GM23338 (cell line): ENCODE data around the gene CHKB. TPM values are rescaled to one million over a fixed set of nuclear protein-coding genes. Genes with fewer than 3 reads are reported as not detected.

Experiments used
- ATAC-seq: fragments of 200-7000 bp; cut with Tn5 transposase; 3 replicates; pipeline ENCODE4 v1.9.1; 2020
- DNase-seq: peaks from one replicate; pipeline ENCODE4 v3.0.0-alpha.2; 2015; ENCODE audit warnings: low spot score
- H2AFZ ChIP-seq: fragments of 200-600 bp; sonication (generic); 2 replicates; pipeline ENCODE4 v1.8.0; 2016; ENCODE audit warnings: antibody characterized with exemption, mild to moderate bottlenecking, moderate library complexity
- H3F3A ChIP-seq: fragments of 200-600 bp; sonication (generic); replicated peaks from 2 replicates; pipeline ENCODE4 v1.8.0; 2017; ENCODE audit warnings: antibody characterized with exemption, mixed run types, low read depth
- H3K27ac ChIP-seq: fragments of 200-600 bp; sonication (generic); 2 replicates; pipeline ENCODE4 v1.6.1; 2016; ENCODE audit warnings: low read depth
- H3K27me3 ChIP-seq: fragments of 200-600 bp; sonication (generic); 2 replicates; pipeline ENCODE4 v1.8.0; 2016; ENCODE audit warnings: mild to moderate bottlenecking, mixed run types, moderate library complexity; ENCODE audit not compliant: insufficient read depth
- H3K36me3 ChIP-seq: fragments of 200-600 bp; sonication (generic); 2 replicates; pipeline ENCODE4 v1.8.0; 2016; ENCODE audit warnings: mild to moderate bottlenecking; ENCODE audit not compliant: insufficient read depth
- H3K4me1 ChIP-seq: fragments of 200-600 bp; sonication (generic); 2 replicates; pipeline ENCODE4 v1.8.0; 2016; ENCODE audit warnings: mild to moderate bottlenecking, moderate library complexity; ENCODE audit not compliant: insufficient read depth
- H3K4me2 ChIP-seq: fragments of 200-600 bp; sonication (generic); 2 replicates; pipeline ENCODE4 v1.7.1; 2017; ENCODE audit warnings: mixed run types
- H3K4me3 ChIP-seq: fragments of 200-600 bp; sonication (generic); 2 replicates; pipeline ENCODE4 v1.6.1; 2016; ENCODE audit warnings: mixed run types
- H3K79me2 ChIP-seq: fragments of 200-600 bp; sonication (generic); replicated peaks from 2 replicates; pipeline ENCODE4 v1.8.0; 2017; ENCODE audit warnings: mild to moderate bottlenecking; ENCODE audit not compliant: insufficient read depth
- H3K9me2 ChIP-seq: fragments of 200-600 bp; sonication (generic); 2 replicates; pipeline ENCODE4 v1.8.0; 2017; ENCODE audit not compliant: insufficient read depth
- H4K20me1 ChIP-seq: fragments of 200-600 bp; sonication (generic); replicated peaks from 2 replicates; pipeline ENCODE4 v1.8.0; 2017; ENCODE audit warnings: mild to moderate bottlenecking; ENCODE audit not compliant: insufficient read depth
- H3K27ac Mint-ChIP-seq: 2 replicates; pipeline ENCODE4 v1.8.0; 2020; ENCODE audit warnings: inconsistent platforms, mild to moderate bottlenecking, moderate library complexity, mixed read lengths
- H3K27me3 Mint-ChIP-seq: 3 replicates; pipeline ENCODE4 v1.8.0; 2022; ENCODE audit warnings: low read depth, mild to moderate bottlenecking, moderate library complexity, mixed read lengths, inconsistent platforms; ENCODE audit not compliant: insufficient read depth, poor library complexity
- H3K36me3 Mint-ChIP-seq: 3 replicates; pipeline ENCODE4 v1.8.0; 2021; ENCODE audit warnings: low read depth, mild to moderate bottlenecking, inconsistent platforms, moderate library complexity, mixed read lengths
- H3K4me1 Mint-ChIP-seq: 3 replicates; pipeline ENCODE4 v1.8.0; 2020; ENCODE audit warnings: mild to moderate bottlenecking, inconsistent platforms, mixed read lengths
- H3K4me3 Mint-ChIP-seq: 3 replicates; pipeline ENCODE4 v1.8.0; 2021; ENCODE audit warnings: moderate library complexity, mild to moderate bottlenecking, inconsistent platforms, mixed read lengths
- H3K9me3 Mint-ChIP-seq: 3 replicates; pipeline ENCODE4 v1.8.0; 2020; ENCODE audit warnings: moderate library complexity, mild to moderate bottlenecking, inconsistent platforms, mixed read lengths
- CREB1 ChIP-seq: fragments of 250-450 bp; sonication (Bioruptor Pico); IDR thresholded peaks from 2 replicates; pipeline ENCODE4 v1.5.0; 2020; ENCODE audit warnings: low read depth, mild to moderate bottlenecking, moderate library complexity
- EZH2 ChIP-seq: fragments of 200-600 bp; sonication (generic); IDR thresholded peaks from one replicate; pipeline ENCODE4 v1.8.0; 2017; ENCODE audit warnings: antibody characterized with exemption, mild to moderate bottlenecking, low read depth; ENCODE audit not compliant: unreplicated experiment
- EZH2phosphoT487 ChIP-seq: fragments of 200-600 bp; sonication (generic); IDR thresholded peaks from one replicate; pipeline ENCODE4 v1.8.1; 2018; ENCODE audit warnings: antibody characterized with exemption; ENCODE audit not compliant: unreplicated experiment
- JUNB ChIP-seq: IDR thresholded peaks from one replicate; pipeline ENCODE4 v1.6.1; 2016; ENCODE audit warnings: antibody characterized with exemption; ENCODE audit not compliant: unreplicated experiment
- ZNF114 ChIP-seq: fragments of 250-450 bp; sonication (Bioruptor Pico); IDR thresholded peaks from 2 replicates; pipeline ENCODE4 v1.5.0; 2020; ENCODE audit warnings: mild to moderate bottlenecking, moderate library complexity
- polyA plus RNA-seq: library from polyadenylated mRNA; unstranded; fragments of >200 nt; fragmentation: Nextera tagmentation; extraction: Ambion mirVana; gene quantifications from 2 replicates; pipeline ENCODE4 v1.2.1, GENCODE V29; 2016
- total RNA-seq: library from RNA; depleted of rRNA; stranded (reverse); fragments of >200 nt; shearing (Covaris generic); gene quantifications from 2 replicates; pipeline ENCODE4 v1.2.3, GENCODE V29; 2014
- TF ChIP-seq, protein P1 (sequence below): IDR thresholded peaks from 2 replicates; pipeline ENCODE4 v1.6.1; 2016; ENCODE audit warnings: antibody characterized with exemption
- TF ChIP-seq, protein P2 (sequence below), 2 experiments: fragments of 200-600 bp in 1 of 2; sonication (generic) in 1 of 2; conservative IDR thresholded peaks; 2 replicates each; pipeline versions ENCODE4 v1.5.1 to v1.6.1; 2016 to 2017; ENCODE audit warnings: antibody characterized with exemption in 2 of 2, low read depth in 2 of 2, mild to moderate bottlenecking in 2 of 2, moderate library complexity in 1 of 2
- TF ChIP-seq, protein P3 (sequence below): IDR thresholded peaks from one replicate; pipeline ENCODE4 v1.6.1; 2018; ENCODE audit warnings: antibody characterized with exemption; ENCODE audit not compliant: unreplicated experiment

The CHKB gene
- total and polyA plus RNA-seq, 2 experiments from 2014 or later: 51.2 to 61.6 TPM

DNA sequence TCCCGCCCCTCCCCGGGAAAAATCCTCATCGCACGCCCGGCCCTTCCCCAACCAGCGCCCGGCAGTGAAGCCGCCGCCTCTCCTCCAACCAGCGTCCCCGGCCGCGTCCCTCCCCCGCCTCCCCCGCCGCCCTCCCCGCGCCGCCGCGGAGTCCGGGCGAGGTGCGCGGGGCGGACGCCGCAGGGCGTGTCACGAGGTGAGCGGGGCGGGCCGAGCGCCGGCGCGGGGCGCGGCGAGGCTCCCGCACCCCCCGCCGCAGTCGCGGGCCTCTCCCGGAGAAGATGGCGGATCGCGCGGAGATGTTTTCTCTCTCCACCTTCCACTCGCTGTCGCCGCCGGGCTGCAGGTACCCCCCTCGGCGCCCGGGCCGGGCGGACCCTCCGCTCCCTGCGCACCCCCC lies 17.9 kb upstream of the CHKB start, which contains the start of gene MAPK8IP2:
TSS of gene MAPK8IP2 (plus strand) at position 256 of the 400 bp plus-strand sequence. CDS start at position 282, 26 bp downstream.
- no peak for TF ChIP-seq EZH2phosphoT487
- no peak for TF ChIP-seq EZH2
- no peak for TF ChIP-seq JUNB
- TF ChIP-seq, protein P1, sequence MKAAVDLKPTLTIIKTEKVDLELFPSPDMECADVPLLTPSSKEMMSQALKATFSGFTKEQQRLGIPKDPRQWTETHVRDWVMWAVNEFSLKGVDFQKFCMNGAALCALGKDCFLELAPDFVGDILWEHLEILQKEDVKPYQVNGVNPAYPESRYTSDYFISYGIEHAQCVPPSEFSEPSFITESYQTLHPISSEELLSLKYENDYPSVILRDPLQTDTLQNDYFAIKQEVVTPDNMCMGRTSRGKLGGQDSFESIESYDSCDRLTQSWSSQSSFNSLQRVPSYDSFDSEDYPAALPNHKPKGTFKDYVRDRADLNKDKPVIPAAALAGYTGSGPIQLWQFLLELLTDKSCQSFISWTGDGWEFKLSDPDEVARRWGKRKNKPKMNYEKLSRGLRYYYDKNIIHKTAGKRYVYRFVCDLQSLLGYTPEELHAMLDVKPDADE: no peak
- TF ChIP-seq, protein P2, sequence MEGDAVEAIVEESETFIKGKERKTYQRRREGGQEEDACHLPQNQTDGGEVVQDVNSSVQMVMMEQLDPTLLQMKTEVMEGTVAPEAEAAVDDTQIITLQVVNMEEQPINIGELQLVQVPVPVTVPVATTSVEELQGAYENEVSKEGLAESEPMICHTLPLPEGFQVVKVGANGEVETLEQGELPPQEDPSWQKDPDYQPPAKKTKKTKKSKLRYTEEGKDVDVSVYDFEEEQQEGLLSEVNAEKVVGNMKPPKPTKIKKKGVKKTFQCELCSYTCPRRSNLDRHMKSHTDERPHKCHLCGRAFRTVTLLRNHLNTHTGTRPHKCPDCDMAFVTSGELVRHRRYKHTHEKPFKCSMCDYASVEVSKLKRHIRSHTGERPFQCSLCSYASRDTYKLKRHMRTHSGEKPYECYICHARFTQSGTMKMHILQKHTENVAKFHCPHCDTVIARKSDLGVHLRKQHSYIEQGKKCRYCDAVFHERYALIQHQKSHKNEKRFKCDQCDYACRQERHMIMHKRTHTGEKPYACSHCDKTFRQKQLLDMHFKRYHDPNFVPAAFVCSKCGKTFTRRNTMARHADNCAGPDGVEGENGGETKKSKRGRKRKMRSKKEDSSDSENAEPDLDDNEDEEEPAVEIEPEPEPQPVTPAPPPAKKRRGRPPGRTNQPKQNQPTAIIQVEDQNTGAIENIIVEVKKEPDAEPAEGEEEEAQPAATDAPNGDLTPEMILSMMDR (conservative IDR thresholded peaks at IDR 0.05; ENCODE audit: low read depth in 2 of 2): no peak
- no peak for TF ChIP-seq ZNF114 (CRISPR knock-in tag)
- no peak for TF ChIP-seq CREB1
- TF ChIP-seq, protein P3, sequence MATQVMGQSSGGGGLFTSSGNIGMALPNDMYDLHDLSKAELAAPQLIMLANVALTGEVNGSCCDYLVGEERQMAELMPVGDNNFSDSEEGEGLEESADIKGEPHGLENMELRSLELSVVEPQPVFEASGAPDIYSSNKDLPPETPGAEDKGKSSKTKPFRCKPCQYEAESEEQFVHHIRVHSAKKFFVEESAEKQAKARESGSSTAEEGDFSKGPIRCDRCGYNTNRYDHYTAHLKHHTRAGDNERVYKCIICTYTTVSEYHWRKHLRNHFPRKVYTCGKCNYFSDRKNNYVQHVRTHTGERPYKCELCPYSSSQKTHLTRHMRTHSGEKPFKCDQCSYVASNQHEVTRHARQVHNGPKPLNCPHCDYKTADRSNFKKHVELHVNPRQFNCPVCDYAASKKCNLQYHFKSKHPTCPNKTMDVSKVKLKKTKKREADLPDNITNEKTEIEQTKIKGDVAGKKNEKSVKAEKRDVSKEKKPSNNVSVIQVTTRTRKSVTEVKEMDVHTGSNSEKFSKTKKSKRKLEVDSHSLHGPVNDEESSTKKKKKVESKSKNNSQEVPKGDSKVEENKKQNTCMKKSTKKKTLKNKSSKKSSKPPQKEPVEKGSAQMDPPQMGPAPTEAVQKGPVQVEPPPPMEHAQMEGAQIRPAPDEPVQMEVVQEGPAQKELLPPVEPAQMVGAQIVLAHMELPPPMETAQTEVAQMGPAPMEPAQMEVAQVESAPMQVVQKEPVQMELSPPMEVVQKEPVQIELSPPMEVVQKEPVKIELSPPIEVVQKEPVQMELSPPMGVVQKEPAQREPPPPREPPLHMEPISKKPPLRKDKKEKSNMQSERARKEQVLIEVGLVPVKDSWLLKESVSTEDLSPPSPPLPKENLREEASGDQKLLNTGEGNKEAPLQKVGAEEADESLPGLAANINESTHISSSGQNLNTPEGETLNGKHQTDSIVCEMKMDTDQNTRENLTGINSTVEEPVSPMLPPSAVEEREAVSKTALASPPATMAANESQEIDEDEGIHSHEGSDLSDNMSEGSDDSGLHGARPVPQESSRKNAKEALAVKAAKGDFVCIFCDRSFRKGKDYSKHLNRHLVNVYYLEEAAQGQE: no peak
- Histone ChIP-seq H3K27ac (no peak within 1 kb of the TSS), H3K4me2 (peak within 1 kb of the TSS; percentile 75), H4K20me1 (no peaks in the 10 kb centered on the region; the same call in 1 of the 2 replicates), H3K4me1 (no peaks in the 10 kb centered on the region; the same call in 1 of the 2 replicates), H3K36me3 (no peaks in the 10 kb centered on the region), H3K4me3 (peak within 1 kb of the TSS; percentile 55), H3K9me2 (no peaks in the 10 kb centered on the region), H3K27me3 (peaks cover 87% of the 10 kb centered on the region), H2AFZ (no peak within 1 kb of the TSS), H3F3A (no peaks in the 10 kb centered on the region), H3K79me2 (no peaks in the 10 kb centered on the region)
- Mint-ChIP-seq H3K36me3 (peaks cover 3% of the 10 kb centered on the region; the same call in 1 of the 3 replicates), H3K4me3 (peak within 1 kb of the TSS; percentile 69), H3K27me3 (peaks cover 58% of the 10 kb centered on the region), H3K4me1 (peaks cover 16% of the 10 kb centered on the region), H3K9me3 (0 out of 3 replicates have a peak, but pooled peaks cover 3% of the 10 kb centered on the region), H3K27ac (no peak within 1 kb of the TSS)
- ATAC-seq (peak; percentile 5; the same call in 2 of the 3 replicates), DNase-seq (no peak)
